Activated naive CD4-positive, alpha-beta T cell treated with anti-CD3 and anti-CD28 coated beads, Interleukin-2, amount 50 U/mL, for 24 hours (primary cell): ENCODE results near the gene TUBB1.
A peak's percentile ranks its signal among the peaks of the same experiment; 100 is the strongest.

ENCODE experiments used
- H3K27ac Mint-ChIP-seq: one replicate; pipeline ENCODE4 v1.8.0; 2021; ENCODE audit warnings: mild to moderate bottlenecking, mixed read lengths
- H3K27me3 Mint-ChIP-seq: one replicate; pipeline ENCODE4 v1.8.0; 2021; ENCODE audit warnings: mixed read lengths
- H3K36me3 Mint-ChIP-seq: one replicate; pipeline ENCODE4 v1.8.0; 2021; ENCODE audit warnings: mixed read lengths
- H3K4me1 Mint-ChIP-seq: one replicate; pipeline ENCODE4 v1.8.0; 2021; ENCODE audit warnings: mixed read lengths
- H3K4me3 Mint-ChIP-seq: one replicate; pipeline ENCODE4 v1.8.0; 2021; ENCODE audit warnings: mild to moderate bottlenecking, mixed read lengths
- H3K9me3 Mint-ChIP-seq: one replicate; pipeline ENCODE4 v1.8.0; 2021; ENCODE audit warnings: mixed read lengths

The TUBB1 gene

GRCh38 chr20:59051666-59052185, 32.5 kb downstream of the TUBB1 start:
- no peaks in the 10 kb centered on the region for H3K36me3 Mint-ChIP-seq
- H3K27ac Mint-ChIP-seq: no peak overlapping the region
- peaks cover 9% of the 10 kb centered on the region for H3K4me1 Mint-ChIP-seq
- no peak overlapping the region for H3K4me3 Mint-ChIP-seq
- H3K9me3 Mint-ChIP-seq: no peaks in the 10 kb centered on the region
- peaks cover 2% of the 10 kb centered on the region for H3K27me3 Mint-ChIP-seq

GRCh38 chr20:59055302-59055701, 36.1 kb downstream of the TUBB1 start:
- H3K4me3 Mint-ChIP-seq: no peak overlapping the region
- peaks cover 3% of the 10 kb centered on the region for H3K27me3 Mint-ChIP-seq
- no peak overlapping the region for H3K27ac Mint-ChIP-seq
- H3K4me1 Mint-ChIP-seq: no peaks in the 10 kb centered on the region
- H3K9me3 Mint-ChIP-seq: no peaks in the 10 kb centered on the region
- H3K36me3 Mint-ChIP-seq: no peaks in the 10 kb centered on the region

- H3K27me3 Mint-ChIP-seq: peaks cover 1% of the 10 kb centered on the region
- H3K36me3 Mint-ChIP-seq: no peaks in the 10 kb centered on the region
- H3K9me3 Mint-ChIP-seq: no peaks in the 10 kb centered on the region
- no peak overlapping the region for H3K27ac Mint-ChIP-seq
- no peaks in the 10 kb centered on the region for H3K4me1 Mint-ChIP-seq
- no peak overlapping the region for H3K4me3 Mint-ChIP-seq
Measured at GRCh38 chr20:59062081-59062480, 42.9 kb downstream of the TUBB1 start.

GRCh38 chr20:59063358-59064213, 44.4 kb downstream of the TUBB1 start:
- no peak overlapping the region for H3K4me3 Mint-ChIP-seq
- no peaks in the 10 kb centered on the region for H3K36me3 Mint-ChIP-seq
- H3K27me3 Mint-ChIP-seq: peaks cover 1% of the 10 kb centered on the region
- no peaks in the 10 kb centered on the region for H3K4me1 Mint-ChIP-seq
- H3K9me3 Mint-ChIP-seq: no peaks in the 10 kb centered on the region
- no peak overlapping the region for H3K27ac Mint-ChIP-seq

- Mint-ChIP-seq H3K27me3 (peaks cover 1% of the 10 kb centered on the region), H3K36me3 (no peaks in the 10 kb centered on the region), H3K9me3 (no peaks in the 10 kb centered on the region), H3K4me3 (no peak overlapping the region), H3K27ac (no peak overlapping the region), H3K4me1 (no peaks in the 10 kb centered on the region)
Measured at GRCh38 chr20:59064214-59064722, 45.0 kb downstream of the TUBB1 start.

- Mint-ChIP-seq H3K27me3 (peaks cover 3% of the 10 kb centered on the region), H3K9me3 (no peaks in the 10 kb centered on the region), H3K4me3 (no peak overlapping the region), H3K27ac (no peak overlapping the region), H3K36me3 (no peaks in the 10 kb centered on the region), H3K4me1 (peaks cover 3% of the 10 kb centered on the region)
Measured at GRCh38 chr20:59068534-59068933, 49.3 kb downstream of the TUBB1 start.

- peaks cover 7% of the 10 kb centered on the region for H3K4me1 Mint-ChIP-seq
- H3K27ac Mint-ChIP-seq: no peak overlapping the region
- H3K36me3 Mint-ChIP-seq: no peaks in the 10 kb centered on the region
- no peak overlapping the region for H3K4me3 Mint-ChIP-seq
- H3K27me3 Mint-ChIP-seq: peaks cover 3% of the 10 kb centered on the region
- no peaks in the 10 kb centered on the region for H3K9me3 Mint-ChIP-seq
Measured at GRCh38 chr20:59069026-59069425, 49.8 kb downstream of the TUBB1 start.

- no peaks in the 10 kb centered on the region for H3K9me3 Mint-ChIP-seq
- no peak overlapping the region for H3K27ac Mint-ChIP-seq
- no peaks in the 10 kb centered on the region for H3K36me3 Mint-ChIP-seq
- H3K27me3 Mint-ChIP-seq: peaks cover 5% of the 10 kb centered on the region
- H3K4me1 Mint-ChIP-seq: peaks cover 25% of the 10 kb centered on the region
- H3K4me3 Mint-ChIP-seq: no peak overlapping the region
Measured at GRCh38 chr20:59071216-59071615, 52.0 kb downstream of the TUBB1 start.

- Mint-ChIP-seq H3K36me3 (no peaks in the 10 kb centered on the region), H3K27ac (no peak overlapping the region), H3K4me3 (no peak overlapping the region), H3K9me3 (no peaks in the 10 kb centered on the region), H3K4me1 (peaks cover 34% of the 10 kb centered on the region), H3K27me3 (peaks cover 5% of the 10 kb centered on the region)
Measured at GRCh38 chr20:59073582-59073981, 54.4 kb downstream of the TUBB1 start.

- H3K4me1 Mint-ChIP-seq: peaks cover 36% of the 10 kb centered on the region
- no peak overlapping the region for H3K4me3 Mint-ChIP-seq
- H3K27me3 Mint-ChIP-seq: peaks cover 5% of the 10 kb centered on the region
- H3K36me3 Mint-ChIP-seq: no peaks in the 10 kb centered on the region
- no peak overlapping the region for H3K27ac Mint-ChIP-seq
- no peaks in the 10 kb centered on the region for H3K9me3 Mint-ChIP-seq
Measured at GRCh38 chr20:59074456-59074855, 55.2 kb downstream of the TUBB1 start.

GRCh38 chr20:59075934-59076508, 56.8 kb downstream of the TUBB1 start:
- Mint-ChIP-seq H3K36me3 (no peaks in the 10 kb centered on the region), H3K4me3 (no peak overlapping the region), H3K9me3 (no peaks in the 10 kb centered on the region), H3K27me3 (peaks cover 5% of the 10 kb centered on the region), H3K27ac (peak overlapping the region; percentile 76), H3K4me1 (peaks cover 36% of the 10 kb centered on the region)
